ENCODE data around the gene CCNY.

GRCh38 chr10:35463105-35463867, 127.0 kb downstream of the CCNY start:
- TF ChIP-seq CTCF (IDR thresholded peaks at IDR 0.05) (no peak), POLR2A (IDR thresholded peaks at IDR 0.05) (no peak), POLR2AphosphoS5 (IDR thresholded peaks at IDR 0.05) (no peak), EP300 (IDR thresholded peaks at IDR 0.05) (no peak)
